GM21515 (cell line): Measurements from ENCODE around the gene PTPRC.
A peak's percentile ranks its signal among the peaks of the same experiment; 100 is the strongest.

Source experiments
- ATAC-seq: cut with Tn5 transposase; IDR thresholded peaks from one replicate; pipeline ENCODE4 v1.9.1; 2021; ENCODE audit not compliant: unreplicated experiment

The PTPRC gene

GRCh38 chr1:198671136-198671535 lies 32.3 kb downstream of the PTPRC start:
- ATAC-seq, result no peak

- ATAC-seq, result no peak
These were observed 33.3 kb downstream of the PTPRC start for GRCh38 chr1:198672124-198672523.

GRCh38 chr1:198674009-198674408 lies 35.2 kb downstream of the PTPRC start:
- ATAC-seq, result no peak

GRCh38 chr1:198676253-198676652 lies 37.4 kb downstream of the PTPRC start:
- ATAC-seq, result no peak

- no peak for ATAC-seq
These were observed 38.2 kb downstream of the PTPRC start for GRCh38 chr1:198677027-198677426.

GRCh38 chr1:198677871-198678270 lies 39.0 kb downstream of the PTPRC start:
- no peak for ATAC-seq

GRCh38 chr1:198678301-198678836 lies 39.5 kb downstream of the PTPRC start:
- no peak for ATAC-seq

GRCh38 chr1:198678901-198679329 lies 40.1 kb downstream of the PTPRC start:
- ATAC-seq, result peak; percentile 30

- no peak for ATAC-seq
These were observed 40.8 kb downstream of the PTPRC start for GRCh38 chr1:198679535-198680173.

- no peak for ATAC-seq
These were observed 41.5 kb downstream of the PTPRC start for GRCh38 chr1:198680174-198680875.

GRCh38 chr1:198681252-198681651 lies 42.4 kb downstream of the PTPRC start:
- no peak for ATAC-seq

GRCh38 chr1:198681831-198682759 lies 43.3 kb downstream of the PTPRC start:
- peak; percentile 94 for ATAC-seq

- ATAC-seq, result no peak
These were observed 44.0 kb downstream of the PTPRC start for GRCh38 chr1:198682850-198683249.

- ATAC-seq, result no peak
These were observed 44.6 kb downstream of the PTPRC start for GRCh38 chr1:198683449-198683848.

- ATAC-seq, result no peak
These were observed 47.4 kb downstream of the PTPRC start for GRCh38 chr1:198686069-198686728.

- no peak for ATAC-seq
These were observed 48.6 kb downstream of the PTPRC start for GRCh38 chr1:198687429-198687828.

GRCh38 chr1:198691063-198691462 lies 52.2 kb downstream of the PTPRC start:
- ATAC-seq, result no peak

- no peak for ATAC-seq
These were observed 54.5 kb downstream of the PTPRC start for GRCh38 chr1:198693321-198693720.

GRCh38 chr1:198694542-198694941 lies 55.7 kb downstream of the PTPRC start:
- no peak for ATAC-seq

GRCh38 chr1:198696211-198696610 lies 57.4 kb downstream of the PTPRC start:
- peak; percentile 62 for ATAC-seq
